Activated CD8-positive, alpha-beta T cell treated with anti-CD3 and anti-CD28 coated beads for 36 hours (primary cell): ENCODE results near the gene ATOH8. TPM values are rescaled to one million over a fixed set of nuclear protein-coding genes. Genes with fewer than 3 reads are reported as not detected.

Experiments
- ATAC-seq: fragments of 200-7000 bp; cut with Tn5 transposase; one replicate; pipeline ENCODE4 v1.10.0; 2021; ENCODE audit warnings: mild to moderate bottlenecking, moderate library complexity
- CTCF ChIA-PET: fragments of 350-600 bp; sonication (Branson Sonifier 250); formaldehyde crosslinking; loops from one replicate; lab custom pipeline; 2021; ENCODE audit warnings: antibody characterized with exemption; lab: Charles Lee
- POLR2A ChIA-PET: fragments of 350-600 bp; sonication (Branson Sonifier 250); formaldehyde crosslinking; loops from one replicate; lab custom pipeline; 2021; ENCODE audit warnings: antibody characterized with exemption; lab: Charles Lee
- DNase-seq: peaks from one replicate; pipeline ENCODE4 v3.0.0-alpha.2; 2020
- H3K27ac Mint-ChIP-seq: one replicate; pipeline ENCODE4 v1.8.0; 2021; ENCODE audit warnings: mild to moderate bottlenecking, mixed read lengths
- H3K27me3 Mint-ChIP-seq: one replicate; pipeline ENCODE4 v1.8.0; 2021; ENCODE audit warnings: mixed read lengths
- H3K36me3 Mint-ChIP-seq: one replicate; pipeline ENCODE4 v1.8.0; 2021; ENCODE audit warnings: low read depth, mixed read lengths
- H3K4me1 Mint-ChIP-seq: one replicate; pipeline ENCODE4 v1.8.0; 2021; ENCODE audit warnings: low read depth, mixed read lengths
- H3K4me3 Mint-ChIP-seq: one replicate; pipeline ENCODE4 v1.8.0; 2021; ENCODE audit warnings: mild to moderate bottlenecking, moderate library complexity, mixed read lengths
- H3K9me3 Mint-ChIP-seq: one replicate; pipeline ENCODE4 v1.8.0; 2021; ENCODE audit warnings: mixed read lengths
- CTCF ChIP-seq: fragments of 200-600 bp; IDR thresholded peaks from one replicate; pipeline ENCODE4 v1.8.0; 2022; ENCODE audit warnings: antibody characterized with exemption, mild to moderate bottlenecking
- intact Hi-C: fragments of 100-400 bp; cut with micrococcal nuclease; formaldehyde crosslinking; loops from one replicate; pipeline ENCODE4 v1.10.0; 2022
- total RNA-seq, 2 experiments: library from RNA; stranded (reverse); gene quantifications; one replicate each; pipeline ENCODE4 v1.2.3, GENCODE V29; 2021

The ATOH8 gene
- total RNA-seq, 2 experiments from 2014 or later: not detected

- intact Hi-C loops: no loop called here
- ChIA-PET CTCF (interaction anchor here (1.3 to 6.4 kb wide), 2 partner anchors 14 to 64 kb away, joined by 4 to 32 read pairs; no protein-coding TSS in a partner anchor), POLR2A (no interaction called here)
- no peaks in the 10 kb centered on the region for H3K4me1 Mint-ChIP-seq
- no peak overlapping the region for H3K4me3 Mint-ChIP-seq
- peaks cover 31% of the 10 kb centered on the region for H3K27me3 Mint-ChIP-seq
- H3K27ac Mint-ChIP-seq: no peak overlapping the region
- DNase-seq: peak; percentile 11
- TF ChIP-seq CTCF: no peak
- no peaks in the 10 kb centered on the region for H3K9me3 Mint-ChIP-seq
- no peaks in the 10 kb centered on the region for H3K36me3 Mint-ChIP-seq
- no peak for ATAC-seq
These were observed 10.3 kb upstream of the ATOH8 start for GRCh38 chr2:85743304-85743978.

- ChIA-PET POLR2A (no interaction called here), CTCF (interaction anchor here (1.3 to 6.4 kb wide), 2 partner anchors 15 to 65 kb away, joined by 4 to 32 read pairs; no protein-coding TSS in a partner anchor)
- H3K36me3 Mint-ChIP-seq: no peaks in the 10 kb centered on the region
- intact Hi-C loops: no loop called here
- no peak for ATAC-seq
- peaks cover 31% of the 10 kb centered on the region for H3K27me3 Mint-ChIP-seq
- no peak for DNase-seq
- H3K4me1 Mint-ChIP-seq: no peaks in the 10 kb centered on the region
- no peak for TF ChIP-seq CTCF
- no peaks in the 10 kb centered on the region for H3K9me3 Mint-ChIP-seq
- no peak overlapping the region for H3K27ac Mint-ChIP-seq
- no peak overlapping the region for H3K4me3 Mint-ChIP-seq
These were observed 9.7 kb upstream of the ATOH8 start for GRCh38 chr2:85744055-85744454.

- ChIA-PET POLR2A (no interaction called here), CTCF (interaction anchor here (1.2 to 6.4 kb wide), 5 partner anchors 8 to 69 kb away, joined by 3 to 32 read pairs (median 4); no protein-coding TSS in a partner anchor)
- Mint-ChIP-seq H3K9me3 (no peaks in the 10 kb centered on the region), H3K4me3 (no peak overlapping the region), H3K4me1 (no peaks in the 10 kb centered on the region), H3K27me3 (peaks cover 32% of the 10 kb centered on the region), H3K36me3 (no peaks in the 10 kb centered on the region), H3K27ac (no peak overlapping the region)
- no peak for DNase-seq
- TF ChIP-seq CTCF: no peak
- intact Hi-C loops: no loop called here
- ATAC-seq: no peak
These were observed 8.8 kb upstream of the ATOH8 start for GRCh38 chr2:85744741-85745601.

GRCh38 chr2:85745619-85746018, 8.2 kb upstream of the ATOH8 start:
- no peak for TF ChIP-seq CTCF
- H3K4me1 Mint-ChIP-seq: no peaks in the 10 kb centered on the region

More at GRCh38 chr2:85745619-85746018, 8.2 kb upstream of the ATOH8 start:
- ChIA-PET CTCF (interaction anchor here (1.2 to 6.4 kb wide), 4 partner anchors 8 to 68 kb away, joined by 3 to 32 read pairs (median 6); no protein-coding TSS in a partner anchor), POLR2A (no interaction called here)
- intact Hi-C loops: no loop called here
- no peak overlapping the region for H3K4me3 Mint-ChIP-seq
- peaks cover 32% of the 10 kb centered on the region for H3K27me3 Mint-ChIP-seq
- DNase-seq: no peak
- no peak for ATAC-seq
- H3K9me3 Mint-ChIP-seq: no peaks in the 10 kb centered on the region
- H3K27ac Mint-ChIP-seq: no peak overlapping the region
- no peaks in the 10 kb centered on the region for H3K36me3 Mint-ChIP-seq
